GM21526 (cell line): Measurements from ENCODE around the gene CRYL1.

Source experiments
- ATAC-seq: cut with Tn5 transposase; IDR thresholded peaks from one replicate; pipeline ENCODE4 v1.9.1; 2021; ENCODE audit warnings: moderate library complexity; ENCODE audit not compliant: unreplicated experiment, low FRiP score

Gene CRYL1

DNA sequence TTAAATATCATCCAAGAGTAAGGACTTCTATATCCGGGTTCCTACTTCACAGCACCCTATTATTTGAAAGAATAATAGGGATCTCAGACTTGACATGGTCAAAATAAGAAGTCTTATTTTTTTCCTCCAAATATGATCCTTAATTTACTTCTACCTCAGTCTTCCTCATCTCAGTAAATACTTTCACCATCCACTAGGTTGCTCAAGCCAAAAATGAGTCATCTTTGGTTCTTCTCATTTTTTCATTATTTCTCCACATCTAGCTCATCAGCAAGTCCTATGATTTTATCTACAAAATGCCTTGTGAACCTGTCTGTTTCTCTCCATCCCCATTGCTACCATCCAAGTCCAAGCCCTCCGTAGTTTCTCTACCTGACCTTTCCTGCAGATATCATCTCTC, 171.7 kb downstream of the CRYL1 start:
- ATAC-seq, result no peak
